Measurements from ENCODE around the gene RNF207.

- TF ChIP-seq ZBTB1 (tag by site-specific recombination; IDR thresholded peaks at IDR 0.05) = no peak
- no peak for TF ChIP-seq ZFP41 (tag by site-specific recombination; IDR thresholded peaks at IDR 0.05; ENCODE audit: borderline replicate concordance)
- no peak for TF ChIP-seq ZBTB11 (tag by site-specific recombination; conservative IDR thresholded peaks at IDR 0.05; ENCODE audit: low read depth)
- TF ChIP-seq ZBTB26 (tag by site-specific recombination; optimal IDR thresholded peaks at IDR 0.05) = no peak
- no peak for TF ChIP-seq ZNF654 (tag by site-specific recombination; IDR thresholded peaks at IDR 0.05; ENCODE audit: low read depth)
- TF ChIP-seq SETDB1 (IDR thresholded peaks at IDR 0.05; ENCODE audit: insufficient read length, low read length) = no peak
- TF ChIP-seq ZSCAN4 (tag by site-specific recombination; IDR thresholded peaks at IDR 0.05) = no peak
Measured at GRCh38 chr1:6251681-6252373, 45.9 kb downstream of the RNF207 start.

Data from HEK293 (cell line).